Omental fat pad (tissue), 4 donors: ENCODE results near the gene HERC4. TPM values are rescaled to one million over a fixed set of nuclear protein-coding genes. Genes with fewer than 3 reads are reported as not detected.

Experiments used
- small RNA-seq: library from RNA; depleted of rRNA; stranded (forward); fragments of <200 nt; gene quantifications from one replicate; pipeline ENCODE3, GENCODE V24; 2016
- total RNA-seq, 4 donors: library from RNA; depleted of rRNA; stranded (reverse); fragments of >200 nt; gene quantifications; one replicate each; pipeline ENCODE4 v1.1.0, GENCODE V29; 2016

HERC4 gene
- total RNA-seq, 4 donors from 2014 or later: 37.0 to 67.6 (median 50.5) TPM

Small RNAs within 50 kb of the gene (small RNA-seq; reads per million reads assigned to genes)
- not detected for gene RN7SL220P

Other genes starting within 250 kb of the HERC4 start
- gene DNAJC12, start 237.1 kb downstream of the HERC4 start, total RNA-seq: 1 to 10 TPM; 1.3 to 5.2 (median 2.6) TPM
- gene SIRT1, start 190.6 kb downstream of the HERC4 start, total RNA-seq: 10 to 100 TPM; 19.1 to 38.8 (median 29.7) TPM
- not detected for gene MYPN, start 34.2 kb upstream of the HERC4 start, total RNA-seq
- gene ATOH7, start 156.8 kb upstream of the HERC4 start, total RNA-seq: not detected